Measurements from ENCODE around the gene GNA14. TPM values are rescaled to one million over a fixed set of nuclear protein-coding genes. Genes with fewer than 3 reads are reported as not detected.

GNA14 gene
- total RNA-seq, 1 donor from 2014 or later: not detected

GRCh38 chr9:77601476-77602099 lies 46.5 kb downstream of the GNA14 start:
- Mint-ChIP-seq H3K9me3 (ENCODE audit: unreplicated experiment) (no peaks in the 10 kb centered on the region), H3K4me1 (ENCODE audit: unreplicated experiment) (peaks cover 16% of the 10 kb centered on the region), H3K27ac (ENCODE audit: unreplicated experiment) (no peak overlapping the region), H3K4me3 (ENCODE audit: unreplicated experiment) (no peak overlapping the region), H3K27me3 (ENCODE audit: unreplicated experiment) (peaks cover 6% of the 10 kb centered on the region), H3K36me3 (ENCODE audit: unreplicated experiment) (no peaks in the 10 kb centered on the region)
- TF ChIP-seq CTCF (IDR thresholded peaks at IDR 0.05): no peak
- DNase-seq (ENCODE audit: extremely low spot score, unreplicated experiment): no peak

GRCh38 chr9:77600810-77601209 lies 47.3 kb downstream of the GNA14 start:
- H3K9me3 Mint-ChIP-seq (ENCODE audit: unreplicated experiment): no peaks in the 10 kb centered on the region
- peaks cover 16% of the 10 kb centered on the region for H3K4me1 Mint-ChIP-seq (ENCODE audit: unreplicated experiment)
- H3K4me3 Mint-ChIP-seq (ENCODE audit: unreplicated experiment): no peak overlapping the region
- H3K36me3 Mint-ChIP-seq (ENCODE audit: unreplicated experiment): no peaks in the 10 kb centered on the region
- no peak for TF ChIP-seq CTCF (IDR thresholded peaks at IDR 0.05)
- H3K27ac Mint-ChIP-seq (ENCODE audit: unreplicated experiment): no peak overlapping the region
- no peak for DNase-seq (ENCODE audit: extremely low spot score, unreplicated experiment)
- peaks cover 6% of the 10 kb centered on the region for H3K27me3 Mint-ChIP-seq (ENCODE audit: unreplicated experiment)

GRCh38 chr9:77599492-77599891 lies 48.6 kb downstream of the GNA14 start:
- Mint-ChIP-seq H3K27ac (ENCODE audit: unreplicated experiment) (no peak overlapping the region), H3K36me3 (ENCODE audit: unreplicated experiment) (no peaks in the 10 kb centered on the region), H3K4me3 (ENCODE audit: unreplicated experiment) (no peak overlapping the region), H3K27me3 (ENCODE audit: unreplicated experiment) (peaks cover 3% of the 10 kb centered on the region), H3K4me1 (ENCODE audit: unreplicated experiment) (peaks cover 16% of the 10 kb centered on the region), H3K9me3 (ENCODE audit: unreplicated experiment) (no peaks in the 10 kb centered on the region)
- no peak for DNase-seq (ENCODE audit: extremely low spot score, unreplicated experiment)
- TF ChIP-seq CTCF (IDR thresholded peaks at IDR 0.05): no peak

- Mint-ChIP-seq H3K36me3 (ENCODE audit: unreplicated experiment) (no peaks in the 10 kb centered on the region), H3K4me3 (ENCODE audit: unreplicated experiment) (no peak overlapping the region), H3K4me1 (ENCODE audit: unreplicated experiment) (peaks cover 16% of the 10 kb centered on the region), H3K27ac (ENCODE audit: unreplicated experiment) (no peak overlapping the region), H3K9me3 (ENCODE audit: unreplicated experiment) (no peaks in the 10 kb centered on the region), H3K27me3 (ENCODE audit: unreplicated experiment) (peaks cover 3% of the 10 kb centered on the region)
- DNase-seq (ENCODE audit: extremely low spot score, unreplicated experiment): no peak
- no peak for TF ChIP-seq CTCF (IDR thresholded peaks at IDR 0.05)
These were observed 49.1 kb downstream of the GNA14 start for GRCh38 chr9:77598991-77599390.

GRCh38 chr9:77598524-77598923 lies 49.6 kb downstream of the GNA14 start:
- no peak for TF ChIP-seq CTCF (IDR thresholded peaks at IDR 0.05)
- H3K9me3 Mint-ChIP-seq (ENCODE audit: unreplicated experiment): no peaks in the 10 kb centered on the region
- no peak for DNase-seq (ENCODE audit: extremely low spot score, unreplicated experiment)
- no peak overlapping the region for H3K4me3 Mint-ChIP-seq (ENCODE audit: unreplicated experiment)
- H3K4me1 Mint-ChIP-seq (ENCODE audit: unreplicated experiment): peaks cover 16% of the 10 kb centered on the region
- peaks cover 3% of the 10 kb centered on the region for H3K27me3 Mint-ChIP-seq (ENCODE audit: unreplicated experiment)
- H3K27ac Mint-ChIP-seq (ENCODE audit: unreplicated experiment): peak overlapping the region; percentile 27
- no peaks in the 10 kb centered on the region for H3K36me3 Mint-ChIP-seq (ENCODE audit: unreplicated experiment)
